HG02840 (cell line): ENCODE results near the gene FAR2.
A peak's percentile ranks its signal among the peaks of the same experiment; 100 is the strongest.
"Not testable (repeated sequence)": the region's sequence is repeated elsewhere in the genome, so short reads cannot be mapped to it uniquely, and the experiment has no call there.

Source experiments
- ATAC-seq: cut with Tn5 transposase; IDR thresholded peaks from one replicate; pipeline ENCODE4 v1.9.1; 2021; ENCODE audit warnings: mild to moderate bottlenecking, moderate library complexity, moderate number of reproducible peaks; ENCODE audit not compliant: unreplicated experiment, low FRiP score

FAR2 gene

GRCh38 chr12:29152223-29152868 is 3.3 kb downstream of the FAR2 start:
- peak; percentile 88 for ATAC-seq

DNA sequence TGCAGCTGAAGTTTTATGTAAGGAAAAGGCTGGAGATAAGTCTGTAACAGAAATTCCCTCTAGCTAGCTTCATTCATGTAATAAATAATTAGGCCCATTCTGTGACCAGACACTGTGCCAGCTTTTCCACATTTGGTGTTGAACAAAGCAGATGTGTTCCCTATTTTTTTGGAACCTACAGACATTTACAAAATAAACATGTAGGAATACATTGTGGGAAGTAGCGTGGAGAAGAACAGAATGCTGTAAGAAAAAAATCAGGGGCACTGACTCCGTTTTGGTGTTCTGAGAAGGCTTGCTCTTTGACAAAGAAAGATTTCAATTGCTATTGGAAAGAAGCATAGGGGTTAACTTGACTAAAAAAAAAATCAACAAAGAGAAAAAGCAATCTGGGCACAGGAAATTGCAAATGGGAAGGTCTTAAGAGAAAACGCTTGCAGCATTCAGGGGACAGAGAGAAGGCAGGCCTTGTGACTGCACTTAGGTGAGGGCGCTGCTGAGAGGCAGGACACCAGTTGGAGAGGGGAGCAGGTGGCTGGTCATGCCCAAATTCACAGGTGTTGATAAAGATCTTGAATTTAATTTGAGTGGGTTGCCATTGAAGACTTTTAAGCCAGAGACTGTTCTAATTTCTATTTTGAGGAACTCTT is 4.0 kb downstream of the FAR2 start:
- no peak for ATAC-seq

DNA sequence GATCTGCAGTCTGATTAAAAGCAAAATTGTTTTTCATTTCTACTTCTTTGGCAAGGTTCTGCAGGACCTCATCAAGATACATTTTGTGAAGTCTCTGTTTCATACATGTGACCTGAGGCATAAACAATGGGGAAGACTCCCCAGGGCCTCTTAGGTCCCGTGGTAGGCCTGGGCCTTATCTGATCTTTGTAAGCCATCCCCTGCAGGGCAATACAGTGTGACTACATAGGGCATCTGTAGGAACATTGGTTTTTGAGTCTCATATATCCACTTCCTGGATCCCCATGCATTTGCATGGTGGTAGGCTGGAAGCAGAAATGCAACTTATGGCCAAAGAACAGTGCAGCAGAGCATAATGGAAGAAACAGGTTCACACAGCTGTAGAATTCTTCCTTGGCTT is 6.0 kb downstream of the FAR2 start:
- no peak for ATAC-seq

DNA sequence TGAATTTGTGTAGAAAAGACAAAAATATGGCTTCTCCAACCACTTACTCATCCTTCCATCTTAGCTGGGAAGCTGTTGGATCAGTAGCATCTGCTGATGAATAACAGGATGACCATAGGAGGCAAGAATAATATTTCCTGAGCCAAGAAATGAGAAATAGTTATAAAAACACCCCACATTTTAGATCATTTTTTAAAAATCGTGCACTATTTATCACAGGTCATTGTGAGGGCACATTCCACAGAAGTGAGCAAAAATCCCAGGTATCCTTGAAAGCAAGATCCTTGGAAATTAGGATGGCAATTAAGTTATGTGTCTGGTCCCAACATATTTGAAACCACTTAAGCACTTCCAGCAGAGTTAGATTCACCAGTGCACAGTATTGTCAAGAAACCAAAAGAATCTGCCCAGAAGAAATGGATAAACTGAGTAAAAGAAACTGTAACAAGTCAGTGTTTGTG is 8.4 kb downstream of the FAR2 start:
- no peak for ATAC-seq

DNA sequence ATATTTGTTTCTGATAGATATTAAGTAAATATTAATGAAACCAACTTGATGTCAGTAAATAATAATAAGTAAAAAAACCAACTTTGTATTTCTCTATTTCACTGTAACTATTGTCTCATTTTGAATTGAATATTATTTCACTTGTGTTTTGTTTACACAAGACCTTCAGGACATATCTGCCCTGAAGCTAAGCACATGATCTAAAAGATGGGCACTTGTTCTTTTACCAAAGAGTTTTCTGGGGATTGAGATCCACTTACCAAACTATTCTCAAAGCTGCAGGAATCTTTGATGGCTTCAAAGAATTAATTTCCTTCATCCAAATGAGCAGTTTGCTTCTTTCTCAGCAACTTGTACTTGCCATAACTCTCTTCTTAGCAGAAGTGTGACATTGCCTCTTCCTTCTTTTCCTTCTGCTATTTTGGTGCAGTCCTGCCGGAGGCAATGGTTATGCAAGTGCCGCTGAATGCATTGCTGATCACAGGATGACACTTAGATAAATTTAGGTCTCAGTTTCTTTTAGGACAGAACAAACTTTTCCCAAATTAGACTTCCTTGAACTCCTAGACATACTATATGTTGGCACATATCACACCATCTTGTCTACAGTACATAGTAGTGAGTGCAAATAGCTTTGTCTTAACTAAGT is 9.2 kb downstream of the FAR2 start:
- no peak for ATAC-seq

GRCh38 chr12:29159661-29160060 is 10.6 kb downstream of the FAR2 start:
- ATAC-seq, result no peak

DNA sequence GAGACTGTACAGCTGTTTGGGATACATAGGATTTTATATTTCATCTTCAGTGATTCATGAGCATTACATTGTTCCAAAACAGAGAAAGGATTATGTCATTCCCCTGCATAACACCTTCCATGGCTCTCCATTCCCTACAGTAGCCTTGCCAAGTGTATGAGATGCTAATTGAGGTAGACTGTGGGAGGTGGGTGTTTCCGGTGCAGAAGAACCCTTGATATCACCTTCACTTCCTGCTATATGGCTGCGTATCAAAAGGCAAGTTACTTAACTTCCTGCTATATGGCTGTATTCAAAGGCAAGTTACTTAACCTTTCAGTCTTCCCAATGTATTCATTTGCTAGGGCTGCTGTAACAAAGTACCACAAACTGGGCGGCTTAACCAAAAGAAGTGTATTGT is 11.2 kb downstream of the FAR2 start:
- ATAC-seq, result no peak

- no peak for ATAC-seq
Observed at GRCh38 chr12:29163146-29163545, 14.1 kb downstream of the FAR2 start.

DNA sequence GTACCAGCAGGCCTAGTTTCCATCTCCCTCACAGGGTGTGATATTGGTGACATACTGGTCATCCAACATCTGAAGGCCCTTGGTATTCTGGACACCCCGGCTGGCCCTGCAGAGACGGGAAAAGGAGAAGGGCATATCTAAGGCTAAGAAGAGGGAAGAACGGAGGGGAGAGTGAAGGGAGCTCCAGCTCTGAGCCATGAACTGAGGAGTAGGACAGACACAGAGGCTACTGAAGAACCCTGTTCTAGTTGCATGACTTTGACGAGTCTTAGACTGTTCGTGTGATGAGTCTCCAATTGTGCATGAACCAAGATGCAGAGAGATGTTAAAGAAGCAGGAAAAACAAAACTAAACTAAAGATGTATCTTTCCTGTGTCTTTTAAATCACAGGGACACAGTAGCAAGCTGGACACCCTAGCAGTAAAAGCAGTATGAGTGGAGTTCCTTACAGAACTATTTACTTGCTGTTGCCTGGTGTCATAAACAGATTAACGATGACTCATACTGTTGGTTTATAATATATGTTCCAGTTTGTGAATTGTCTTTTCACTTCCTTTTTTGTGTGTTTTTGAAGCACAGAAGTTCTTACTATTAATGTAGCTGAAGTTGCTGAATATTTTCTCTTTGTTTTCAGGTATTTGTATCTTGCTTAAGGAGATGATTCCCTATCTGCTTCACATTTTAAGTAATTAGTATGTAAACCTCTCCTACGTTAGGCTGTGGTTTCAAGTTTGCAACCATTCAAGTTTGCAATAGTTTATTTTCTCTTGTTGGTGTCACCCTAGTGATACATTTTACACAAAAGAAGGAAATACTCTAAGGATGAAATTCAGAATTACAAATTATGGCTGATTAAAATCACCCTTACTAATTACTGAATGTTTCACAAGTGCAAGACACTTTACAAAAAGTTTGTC is 15.7 kb downstream of the FAR2 start:
- peak; percentile 99 for ATAC-seq

GRCh38 chr12:29167445-29167844 is 18.4 kb downstream of the FAR2 start:
- no peak for ATAC-seq

GRCh38 chr12:29167988-29168387 is 18.9 kb downstream of the FAR2 start:
- ATAC-seq, result no peak

DNA sequence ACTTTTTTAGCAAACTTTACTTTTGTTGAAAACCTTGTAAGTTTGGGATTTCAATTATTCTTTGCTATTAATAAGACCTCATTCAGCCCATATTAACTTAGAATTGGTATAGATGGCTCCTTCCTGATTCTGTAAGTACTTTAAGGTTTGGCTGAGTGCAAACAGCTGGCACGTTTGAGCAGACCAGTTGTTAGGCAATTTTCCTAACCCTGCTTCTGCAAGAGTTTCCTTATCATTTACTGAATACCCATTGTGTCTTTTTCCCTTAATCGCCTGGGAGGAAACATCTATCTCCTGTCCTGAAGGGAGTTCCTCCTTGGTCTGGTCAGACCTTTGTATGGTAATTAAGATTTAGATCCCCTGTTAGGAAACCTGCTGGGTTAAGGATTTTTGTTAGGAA is 20.9 kb downstream of the FAR2 start:
- not testable (repeated sequence) for ATAC-seq

GRCh38 chr12:29170478-29171084 is 21.5 kb downstream of the FAR2 start:
- ATAC-seq, result not testable (repeated sequence)

DNA sequence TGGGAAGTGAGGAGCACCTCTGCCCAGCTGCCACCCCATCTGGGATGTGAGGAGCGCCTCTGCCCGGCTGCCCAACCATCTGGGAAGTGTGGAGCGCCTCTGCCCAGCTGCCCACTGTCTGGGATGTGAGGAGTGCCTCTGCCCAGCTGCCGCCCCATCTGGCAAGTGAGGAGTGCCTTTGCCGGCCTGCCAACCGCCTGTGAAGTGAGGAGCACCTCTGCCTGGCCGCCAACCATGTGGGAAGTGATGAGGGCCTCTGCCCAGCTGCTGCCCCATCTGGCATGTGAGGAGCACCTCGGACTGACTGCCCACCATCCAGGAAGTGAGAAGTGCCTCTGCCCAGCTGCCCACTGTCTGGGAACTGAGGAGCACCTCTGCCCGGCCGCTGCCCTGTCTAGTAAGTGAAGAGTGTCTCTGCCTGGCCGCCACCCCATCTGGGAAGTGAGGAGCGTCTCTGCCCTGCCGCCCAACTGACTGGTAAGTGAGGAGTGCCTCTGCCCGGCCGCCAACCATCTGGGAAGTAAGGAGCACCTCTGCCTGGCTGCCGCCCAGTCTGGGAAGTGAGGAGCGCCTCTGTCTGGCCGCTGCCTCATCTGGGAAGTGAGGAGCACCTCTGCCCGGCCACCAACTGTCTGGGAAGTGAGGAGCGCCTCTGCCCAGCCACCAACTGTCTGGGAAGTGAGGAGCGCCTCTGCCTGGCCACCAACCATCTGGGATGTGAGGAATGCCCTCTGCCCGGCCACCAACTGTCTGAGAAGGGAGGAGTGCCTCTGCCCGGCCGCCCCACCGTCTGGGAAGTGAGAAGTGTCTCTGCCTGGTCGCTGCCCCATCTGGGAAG is 22.6 kb downstream of the FAR2 start:
- no peak for ATAC-seq

DNA sequence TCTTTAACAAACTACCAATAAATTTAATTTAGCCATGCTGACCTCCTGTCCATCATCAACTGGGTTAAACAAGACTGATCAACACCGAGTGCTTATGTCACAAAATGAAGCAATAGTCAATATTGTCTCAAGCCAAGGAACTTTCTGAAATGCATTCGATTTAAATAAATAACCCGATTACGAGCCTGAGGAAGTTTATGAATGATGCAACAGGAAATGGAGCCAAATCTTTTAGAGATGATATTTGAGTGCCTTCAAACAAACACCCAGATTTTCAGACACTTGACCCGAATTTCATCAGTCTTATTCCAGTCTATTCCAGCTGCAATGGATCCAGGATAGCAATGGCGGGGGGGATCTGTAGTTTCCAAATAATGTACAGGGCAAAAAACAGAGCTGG is 27.9 kb downstream of the FAR2 start:
- ATAC-seq, result no peak

DNA sequence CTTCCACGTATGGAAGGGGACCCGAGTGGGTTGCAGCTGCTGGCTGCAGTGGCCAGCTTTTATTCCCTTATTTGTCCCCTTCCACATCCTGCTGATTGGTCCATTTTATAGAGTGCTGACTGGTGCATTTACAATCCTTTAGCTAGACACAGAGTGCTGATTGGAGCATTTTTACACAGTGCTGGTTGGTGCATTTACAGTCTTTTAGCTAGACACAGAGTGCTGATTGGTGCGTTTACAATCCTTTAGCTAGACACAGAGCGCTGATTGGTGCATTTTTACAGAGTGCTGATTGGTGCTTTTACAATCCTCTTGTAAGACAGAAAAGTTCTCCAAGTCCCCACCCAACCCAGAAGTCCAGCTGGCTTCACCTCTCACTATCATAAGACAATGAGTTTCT is 33.2 kb downstream of the FAR2 start:
- ATAC-seq, result not testable (repeated sequence)

DNA sequence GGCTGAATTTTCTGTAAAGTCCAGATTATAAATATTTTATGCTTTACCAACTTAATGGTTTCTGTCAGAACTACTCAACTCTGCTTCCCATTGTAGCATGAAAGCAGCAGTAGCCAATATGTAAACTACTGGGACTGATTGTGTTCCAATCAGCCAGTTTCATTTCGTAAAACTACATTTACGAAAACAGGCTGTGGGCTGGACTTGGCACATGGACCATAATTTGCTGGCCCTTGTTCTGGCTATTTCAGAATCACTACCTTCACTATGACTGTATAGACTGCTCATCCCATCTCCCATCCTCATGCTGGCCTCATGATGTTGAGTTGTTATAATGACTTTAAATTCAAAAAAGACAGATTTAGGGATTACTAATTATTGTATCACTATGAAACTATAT is 38.7 kb downstream of the FAR2 start:
- no peak for ATAC-seq

- ATAC-seq, result no peak
Observed at GRCh38 chr12:29191267-29191850, 42.3 kb downstream of the FAR2 start.

GRCh38 chr12:29198901-29199300 is 49.8 kb downstream of the FAR2 start:
- ATAC-seq, result no peak
